Rectal smooth muscle tissue (tissue), 1 donor: ENCODE data around the gene YTHDF1.

ENCODE experiments used
- H3K27ac ChIP-seq: one replicate; pipeline ENCODE4 v1.7.0; 2013; ENCODE audit warnings: low read depth, low read length, inconsistent platforms
- H3K27me3 ChIP-seq: one replicate; pipeline ENCODE4 v1.7.0; 2013; ENCODE audit warnings: low read length; ENCODE audit not compliant: control insufficient read depth, insufficient read depth
- H3K36me3 ChIP-seq: one replicate; pipeline ENCODE4 v1.7.0; 2013; ENCODE audit warnings: low read length; ENCODE audit not compliant: control insufficient read depth, insufficient read depth
- H3K4me1 ChIP-seq: one replicate; pipeline ENCODE4 v1.7.0; 2013; ENCODE audit warnings: low read length; ENCODE audit not compliant: control insufficient read depth, insufficient read depth
- H3K4me3 ChIP-seq: one replicate; pipeline ENCODE4 v1.7.0; 2013; ENCODE audit warnings: low read length
- H3K9ac ChIP-seq: one replicate; pipeline ENCODE4 v1.7.0; 2013; ENCODE audit warnings: low read length

Gene YTHDF1

GRCh38 chr20:63148696-63149095, 67.2 kb downstream of the YTHDF1 start:
- Histone ChIP-seq H3K36me3 (no peaks in the 10 kb centered on the region), H3K4me3 (no peak overlapping the region), H3K9ac (no peak overlapping the region), H3K27me3 (peaks cover 5% of the 10 kb centered on the region), H3K4me1 (no peaks in the 10 kb centered on the region), H3K27ac (no peak overlapping the region)

DNA sequence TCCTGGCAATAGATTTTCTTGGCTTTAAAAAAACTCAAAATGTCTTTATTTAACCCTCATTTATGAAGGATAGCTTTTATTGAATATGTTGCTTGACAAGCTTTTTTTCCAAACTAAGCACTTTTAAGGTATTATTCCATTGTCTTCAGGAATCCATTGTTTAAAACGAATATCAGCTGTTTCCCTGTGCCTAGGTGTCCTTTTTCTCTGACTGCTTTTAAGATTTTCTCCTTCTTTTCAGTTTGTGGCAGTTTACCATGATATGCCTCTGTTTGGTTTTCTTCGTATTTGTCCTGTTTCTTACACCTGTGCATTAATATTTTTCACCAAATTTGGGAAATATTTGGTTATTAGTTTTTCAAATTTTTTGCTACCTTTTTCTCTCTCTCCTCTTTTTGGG, 68.4 kb downstream of the YTHDF1 start:
- Histone ChIP-seq H3K27ac (no peak overlapping the region), H3K4me3 (no peak overlapping the region), H3K4me1 (no peaks in the 10 kb centered on the region), H3K9ac (no peak overlapping the region), H3K27me3 (peaks cover 5% of the 10 kb centered on the region), H3K36me3 (no peaks in the 10 kb centered on the region)
